H9 (cell line): ENCODE data around the gene PARVB. TPM values are rescaled to one million over a fixed set of nuclear protein-coding genes. Genes with fewer than 3 reads are reported as not detected.

Source experiments
- DNase-seq: peaks from one replicate; pipeline ENCODE4 v3.0.0-alpha.2; 2017
- H2AFZ ChIP-seq: one replicate; pipeline ENCODE4 v1.6.1; 2013; ENCODE audit warnings: mild to moderate bottlenecking, low read length, control low read depth, moderate library complexity
- H2AK5ac ChIP-seq: 2 replicates; pipeline ENCODE4 v1.6.1; 2013; ENCODE audit warnings: low read length, control low read depth, mixed read lengths; ENCODE audit not compliant: insufficient read length
- H2BK120ac ChIP-seq: one replicate; pipeline ENCODE4 v1.6.1; 2013; ENCODE audit warnings: low read depth, mild to moderate bottlenecking, low read length, control low read depth, inconsistent platforms; ENCODE audit not compliant: poor library complexity, severe bottlenecking
- H2BK12ac ChIP-seq: 2 replicates; pipeline ENCODE4 v1.6.1; 2013; ENCODE audit warnings: low read length, control low read depth, mixed read lengths, low read depth; ENCODE audit not compliant: insufficient read length
- H2BK15ac ChIP-seq: 2 replicates; pipeline ENCODE4 v1.6.1; 2013; ENCODE audit warnings: low read depth, low read length, control low read depth
- H2BK20ac ChIP-seq: one replicate; pipeline ENCODE4 v1.6.1; 2013; ENCODE audit warnings: low read depth, mild to moderate bottlenecking, low read length, control low read depth, inconsistent platforms; ENCODE audit not compliant: poor library complexity, severe bottlenecking
- H2BK5ac ChIP-seq: 2 replicates; pipeline ENCODE4 v1.6.1; 2013; ENCODE audit warnings: low read length, control low read depth, mixed read lengths; ENCODE audit not compliant: insufficient read length
- H3K14ac ChIP-seq: 2 replicates; pipeline ENCODE4 v1.6.1; 2013; ENCODE audit warnings: low read length, control low read depth; ENCODE audit not compliant: insufficient read depth
- H3K18ac ChIP-seq: 2 replicates; pipeline ENCODE4 v1.6.1; 2013; ENCODE audit warnings: low read depth, mild to moderate bottlenecking, mixed read lengths, low read length, control low read depth; ENCODE audit not compliant: insufficient read length
- H3K23ac ChIP-seq: 2 replicates; pipeline ENCODE4 v1.6.1; 2013; ENCODE audit warnings: low read length, control low read depth, mixed read lengths, low read depth; ENCODE audit not compliant: insufficient read length
- H3K23me2 ChIP-seq: 2 replicates; pipeline ENCODE4 v1.6.1; 2013; ENCODE audit warnings: low read depth, mild to moderate bottlenecking, mixed read lengths, low read length, control low read depth; ENCODE audit not compliant: insufficient read length, poor library complexity, severe bottlenecking
- H3K27ac ChIP-seq: 2 replicates; pipeline ENCODE4 v1.5.1; 2013; ENCODE audit warnings: low read length, control low read depth, mixed read lengths, low read depth; ENCODE audit not compliant: insufficient read length
- H3K27me3 ChIP-seq: 2 replicates; pipeline ENCODE4 v1.6.1; 2013; ENCODE audit warnings: low read length, control low read depth, inconsistent platforms; ENCODE audit not compliant: insufficient read depth
- H3K4ac ChIP-seq: 2 replicates; pipeline ENCODE4 v1.6.1; 2013; ENCODE audit warnings: low read depth, mild to moderate bottlenecking, control low read depth, inconsistent platforms, low read length, moderate library complexity
- H3K4me1 ChIP-seq: 2 replicates; pipeline ENCODE4 v1.6.1; 2013; ENCODE audit warnings: low read length, control low read depth, inconsistent platforms; ENCODE audit not compliant: insufficient read depth
- H3K4me2 ChIP-seq: 2 replicates; pipeline ENCODE4 v1.6.1; 2013; ENCODE audit warnings: low read length, control low read depth, mixed read lengths; ENCODE audit not compliant: insufficient read length, insufficient read depth
- H3K56ac ChIP-seq: 2 replicates; pipeline ENCODE4 v1.6.1; 2013; ENCODE audit warnings: low read depth, mild to moderate bottlenecking, mixed read lengths, low read length, control low read depth; ENCODE audit not compliant: insufficient read length
- H3K79me1 ChIP-seq: 2 replicates; pipeline ENCODE4 v1.6.1; 2013; ENCODE audit warnings: low read depth, mild to moderate bottlenecking, moderate library complexity, low read length, control low read depth, inconsistent platforms; ENCODE audit not compliant: insufficient read depth, poor library complexity, severe bottlenecking
- H3K79me2 ChIP-seq: 2 replicates; pipeline ENCODE4 v1.6.1; 2013; ENCODE audit warnings: low read length, control low read depth, inconsistent platforms; ENCODE audit not compliant: insufficient read depth
- H3K9ac ChIP-seq: 2 replicates; pipeline ENCODE4 v1.6.1; 2013; ENCODE audit warnings: low read length, control low read depth, mixed read lengths; ENCODE audit not compliant: insufficient read length; ENCODE audit errors: extremely low read depth
- H3K9me3 ChIP-seq: one replicate; pipeline ENCODE4 v1.6.1; 2013; ENCODE audit warnings: low read depth, low read length, inconsistent platforms; ENCODE audit not compliant: control insufficient read depth
- H3T11ph ChIP-seq: one replicate; pipeline ENCODE4 v1.6.1; 2013; ENCODE audit warnings: mild to moderate bottlenecking, low read length, control low read depth, inconsistent platforms
- H4K20me1 ChIP-seq: one replicate; pipeline ENCODE4 v1.6.1; 2013; ENCODE audit not compliant: control insufficient read depth, insufficient read length, insufficient read depth
- H4K5ac ChIP-seq: 2 replicates; pipeline ENCODE4 v1.6.1; 2013; ENCODE audit warnings: low read depth, mild to moderate bottlenecking, mixed read lengths, low read length, control low read depth; ENCODE audit not compliant: insufficient read length
- H4K8ac ChIP-seq: replicated peaks from 2 replicates; pipeline ENCODE4 v1.6.1; 2013; ENCODE audit warnings: low read length, control low read depth, mixed read lengths, low read depth; ENCODE audit not compliant: insufficient read length
- H4K91ac ChIP-seq: 2 replicates; pipeline ENCODE4 v1.6.1; 2013; ENCODE audit warnings: low read depth, mild to moderate bottlenecking, moderate library complexity, mixed read lengths, low read length, control low read depth; ENCODE audit not compliant: insufficient read length
- H3K27ac Mint-ChIP-seq, 3 experiments: 2 replicates in 2 of 3; 3 replicates in 1 of 3; pipeline ENCODE4 v1.8.0; 2020 to 2021; ENCODE audit warnings: mixed read lengths in 3 of 3, mild to moderate bottlenecking in 1 of 3, moderate library complexity in 1 of 3
- H3K27me3 Mint-ChIP-seq: 2 replicates; pipeline ENCODE4 v1.8.0; 2021; ENCODE audit warnings: low read depth, mild to moderate bottlenecking, moderate library complexity, mixed read lengths
- H3K36me3 Mint-ChIP-seq, 3 experiments: 2 replicates in 2 of 3; 3 replicates in 1 of 3; pipeline ENCODE4 v1.8.0; 2020 to 2021; ENCODE audit warnings: low read depth in 3 of 3, mixed read lengths in 3 of 3; ENCODE audit not compliant: insufficient read depth in 1 of 3
- H3K4me1 Mint-ChIP-seq, 2 experiments: 2 replicates each; pipeline ENCODE4 v1.8.0; 2020; ENCODE audit warnings: mixed read lengths in 2 of 2
- H3K4me3 Mint-ChIP-seq, 2 experiments: 2 replicates in 1 of 2; 3 replicates in 1 of 2; pipeline ENCODE4 v1.8.0; 2020 to 2021; ENCODE audit warnings: mild to moderate bottlenecking in 2 of 2, mixed read lengths in 2 of 2, moderate library complexity in 1 of 2
- H3K9me3 Mint-ChIP-seq, 2 experiments: 2 replicates in 1 of 2; 3 replicates in 1 of 2; pipeline ENCODE4 v1.8.0; 2020; ENCODE audit warnings: mild to moderate bottlenecking in 2 of 2, mixed read lengths in 2 of 2, moderate library complexity in 1 of 2
- WGBS: extraction: QIAGEN DNeasy Blood & Tissue Kit; methylation state at CpG from one replicate; pipeline ENCODE4 v1.1.7; 2013; ENCODE audit warnings: missing lambda C conversion rate, low lambda C conversion rate, mixed read lengths; ENCODE audit not compliant: insufficient read length; ENCODE audit errors: extremely low coverage; 5-methylcytosine and 5-hydroxymethylcytosine counted together
- total RNA-seq: library from RNA; stranded (reverse); gene quantifications from 2 replicates; pipeline ENCODE4 v1.2.1, GENCODE V29; 2021
- TF ChIP-seq, protein P1 (sequence below): fragments of 200-600 bp; sonication (generic); conservative IDR thresholded peaks from 3 replicates; pipeline ENCODE4 v1.8.0; 2021; ENCODE audit warnings: antibody characterized with exemption, mild to moderate bottlenecking

PARVB gene
- total RNA-seq, 1 experiment from 2014 or later, result 15.6 TPM

DNA sequence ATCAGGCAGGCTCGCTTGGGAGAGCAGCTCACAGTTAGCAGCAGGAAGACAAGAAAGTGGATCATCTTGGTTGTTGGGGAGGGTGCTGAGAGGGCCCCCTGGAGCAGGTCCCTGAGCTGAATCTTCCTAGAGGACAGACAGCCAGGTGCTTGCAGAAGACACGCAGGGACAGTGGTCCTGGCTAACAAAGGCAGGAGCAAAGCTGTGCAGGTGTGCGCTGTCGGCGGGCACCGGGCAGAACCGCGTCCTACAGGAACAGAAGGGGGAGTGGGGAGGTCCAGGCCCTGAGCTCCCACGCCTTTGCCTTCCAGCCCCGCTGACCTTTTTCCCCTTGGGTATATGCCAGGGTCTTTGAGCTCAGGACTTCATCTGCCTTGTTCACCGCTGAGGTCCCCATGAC, 30.1 kb upstream of the PARVB start:
- H3K9me3 ChIP-seq, result no peaks in the 10 kb centered on the region
- no peak overlapping the region for H3K18ac ChIP-seq
- H3K27ac Mint-ChIP-seq, result no peak overlapping the region; a peak in 1 of 7 replicates
- WGBS, result no CpG with 5 or more reads among the region's 11 CpGs
- H3K4me1 Mint-ChIP-seq, result peaks cover 4 to 8% of the 10 kb centered on the region in 2 experiments; a peak in 3 of 4 replicates
- no peaks in the 10 kb centered on the region for H3K79me1 ChIP-seq
- H3K79me2 ChIP-seq, result no peaks in the 10 kb centered on the region
- no peak for DNase-seq
- H3K4me3 Mint-ChIP-seq, result no peak overlapping the region
- TF ChIP-seq, protein P1, sequence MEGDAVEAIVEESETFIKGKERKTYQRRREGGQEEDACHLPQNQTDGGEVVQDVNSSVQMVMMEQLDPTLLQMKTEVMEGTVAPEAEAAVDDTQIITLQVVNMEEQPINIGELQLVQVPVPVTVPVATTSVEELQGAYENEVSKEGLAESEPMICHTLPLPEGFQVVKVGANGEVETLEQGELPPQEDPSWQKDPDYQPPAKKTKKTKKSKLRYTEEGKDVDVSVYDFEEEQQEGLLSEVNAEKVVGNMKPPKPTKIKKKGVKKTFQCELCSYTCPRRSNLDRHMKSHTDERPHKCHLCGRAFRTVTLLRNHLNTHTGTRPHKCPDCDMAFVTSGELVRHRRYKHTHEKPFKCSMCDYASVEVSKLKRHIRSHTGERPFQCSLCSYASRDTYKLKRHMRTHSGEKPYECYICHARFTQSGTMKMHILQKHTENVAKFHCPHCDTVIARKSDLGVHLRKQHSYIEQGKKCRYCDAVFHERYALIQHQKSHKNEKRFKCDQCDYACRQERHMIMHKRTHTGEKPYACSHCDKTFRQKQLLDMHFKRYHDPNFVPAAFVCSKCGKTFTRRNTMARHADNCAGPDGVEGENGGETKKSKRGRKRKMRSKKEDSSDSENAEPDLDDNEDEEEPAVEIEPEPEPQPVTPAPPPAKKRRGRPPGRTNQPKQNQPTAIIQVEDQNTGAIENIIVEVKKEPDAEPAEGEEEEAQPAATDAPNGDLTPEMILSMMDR, result no peak
- H2BK15ac ChIP-seq, result no peak overlapping the region
- H4K5ac ChIP-seq, result no peak overlapping the region
- H3K27ac ChIP-seq, result no peak overlapping the region
- H3K9ac ChIP-seq, result no peak overlapping the region
- H2AFZ ChIP-seq, result no peak overlapping the region
- no peak overlapping the region for H3K4me2 ChIP-seq
- H2AK5ac ChIP-seq, result no peak overlapping the region
- H3K27me3 Mint-ChIP-seq, result no peaks in the 10 kb centered on the region
- no peaks in the 10 kb centered on the region for H3K27me3 ChIP-seq
- H3K56ac ChIP-seq, result no peak overlapping the region
- no peaks in the 10 kb centered on the region for H3K4me1 ChIP-seq
- H3K4ac ChIP-seq, result no peak overlapping the region
- no peak overlapping the region for H2BK120ac ChIP-seq
- no peak overlapping the region for H3K14ac ChIP-seq
- H3K9me3 Mint-ChIP-seq, result no peaks in the 10 kb centered on the region
- peaks cover 20 to 83% (median 80%) of the 10 kb centered on the region in 3 experiments; a peak in 6 of 7 replicates for H3K36me3 Mint-ChIP-seq
- no peak overlapping the region for H2BK12ac ChIP-seq
- H4K91ac ChIP-seq, result no peak overlapping the region
- H3T11ph ChIP-seq, result no peak overlapping the region
- no peak overlapping the region for H2BK5ac ChIP-seq
- no peaks in the 10 kb centered on the region for H3K23me2 ChIP-seq
- H4K8ac ChIP-seq, result no peak overlapping the region
- H4K20me1 ChIP-seq, result peaks cover 4% of the 10 kb centered on the region
- no peak overlapping the region for H2BK20ac ChIP-seq
- H3K23ac ChIP-seq, result no peak overlapping the region
